HTR-8/SVneo (cell line): ENCODE results near the gene TEX55.
"Not testable (repeated sequence)": the region's sequence is repeated elsewhere in the genome, so short reads cannot be mapped to it uniquely, and the experiment has no call there.

ENCODE experiments used
- DNase-seq: peaks from one replicate; pipeline ENCODE4 v3.0.0; 2011; ENCODE audit warnings: low spot score, mixed read lengths; ENCODE audit not compliant: insufficient read length
- FAIRE-seq: peaks from 2 replicates; lab custom pipeline; 2011; peaks lifted over from hg19 to GRCh38; lab: Jason Lieb, UNC

TEX55 gene

GRCh38 chr3:119145500-119146167 lies at the start of gene TEX55:
Gene TEX55 (plus strand): TSS chr3:119146165. CDS start chr3:119146190, 25 bp downstream.
- peak; percentile 75 for FAIRE-seq
- peak; percentile 64 for DNase-seq

GRCh38 chr3:119098003-119098402 lies 48.0 kb upstream of the TEX55 start:
- no peak for DNase-seq
- FAIRE-seq: no peak

- FAIRE-seq (no peak), DNase-seq (peak; percentile 31)
Observed at GRCh38 chr3:119098619-119099222, 47.2 kb upstream of the TEX55 start.

- no peak for FAIRE-seq
- no peak for DNase-seq
Observed at GRCh38 chr3:119099785-119100184, 46.2 kb upstream of the TEX55 start.

- no peak for FAIRE-seq
Observed at GRCh38 chr3:119104031-119104430, 41.9 kb upstream of the TEX55 start.

GRCh38 chr3:119118330-119118729 lies 27.6 kb upstream of the TEX55 start:
- FAIRE-seq, DNase-seq: not testable (repeated sequence)

More at GRCh38 chr3:119104031-119104430, 41.9 kb upstream of the TEX55 start:
- no peak for DNase-seq

GRCh38 chr3:119120480-119120879 lies 25.5 kb upstream of the TEX55 start:
- FAIRE-seq (no peak), DNase-seq (no peak)

- FAIRE-seq (no peak), DNase-seq (no peak)
Observed at GRCh38 chr3:119122350-119122749, 23.6 kb upstream of the TEX55 start.

- DNase-seq (no peak), FAIRE-seq (no peak)
Observed at GRCh38 chr3:119125342-119125741, 20.6 kb upstream of the TEX55 start.

- FAIRE-seq (no peak), DNase-seq (no peak)
Observed at GRCh38 chr3:119125742-119126504, 20.0 kb upstream of the TEX55 start.

GRCh38 chr3:119130291-119130690 lies 15.7 kb upstream of the TEX55 start:
- not testable (repeated sequence) for DNase-seq, FAIRE-seq

GRCh38 chr3:119132291-119132690 lies 13.7 kb upstream of the TEX55 start:
- FAIRE-seq, DNase-seq: not testable (repeated sequence)

GRCh38 chr3:119139360-119139759 lies 6.6 kb upstream of the TEX55 start:
- FAIRE-seq, DNase-seq: not testable (repeated sequence)

GRCh38 chr3:119140466-119140865 lies 5.5 kb upstream of the TEX55 start:
- FAIRE-seq (no peak), DNase-seq (no peak)

- FAIRE-seq (no peak), DNase-seq (no peak)
Observed at GRCh38 chr3:119145128-119145499, 851 bp upstream of the TEX55 start.

GRCh38 chr3:119146578-119147375 lies 812 bp downstream of the TEX55 start:
- no peak for FAIRE-seq
- DNase-seq: no peak

- FAIRE-seq (no peak), DNase-seq (no peak)
Observed at GRCh38 chr3:119147494-119147893, 1.5 kb downstream of the TEX55 start.

GRCh38 chr3:119148493-119149180 lies 2.7 kb downstream of the TEX55 start:
- no peak for FAIRE-seq

GRCh38 chr3:119149484-119149883 lies 3.5 kb downstream of the TEX55 start:
- no peak for FAIRE-seq
- DNase-seq: no peak

More at GRCh38 chr3:119148493-119149180, 2.7 kb downstream of the TEX55 start:
- DNase-seq: no peak

GRCh38 chr3:119156868-119157267 lies 10.9 kb downstream of the TEX55 start:
- DNase-seq: no peak
- FAIRE-seq: no peak
